K562 (cell line): ENCODE measurements around the gene OGT. TPM values are rescaled to one million over a fixed set of nuclear protein-coding genes. Genes with fewer than 3 reads are reported as not detected.

Experiments used
- ATAC-seq: fragments of 200-7000 bp; cut with Tn5 transposase; 3 replicates; pipeline ENCODE4 v1.9.1; 2020; ENCODE audit warnings: moderate library complexity
- BruUV-seq: library from RNA; stranded (reverse); fragments of 400-500 nt; replicated peaks from 2 replicates; lab custom pipeline; 2021; lab: Mats Ljungman, UMichigan
- CTCF ChIA-PET: fragments of 300-600 bp; formaldehyde crosslinking; extraction: SDS; loops from one replicate; lab custom pipeline; 2021; ENCODE audit warnings: low intra/inter-chr PET ratio; lab: Yijun Ruan, JAX
- POLR2A ChIA-PET: fragments of 300-600, 350-650 bp; sonication (Branson Sonifier 250); formaldehyde crosslinking; extraction: SDS; loops from one replicate; lab custom pipeline; 2021; ENCODE audit warnings: antibody characterized with exemption, inconsistent platforms; lab: Yijun Ruan, JAX
- DNase-seq, 4 experiments: peaks; one replicate each; pipeline versions ENCODE4 v3.0.0 to v3.0.0-alpha.2; 2011 to 2018; ENCODE audit warnings: low spot score in 3 of 4, mixed read lengths in 3 of 4; ENCODE audit errors: extremely low read depth in 1 of 4
- FAIRE-seq: peaks from 2 replicates; lab custom pipeline; 2011; peaks lifted over from hg19 to GRCh38; lab: Jason Lieb, UNC
- H2AFZ ChIP-seq: 2 replicates; pipeline ENCODE4 v1.6.0; 2011; ENCODE audit warnings: low read depth, low read length, control low read depth, inconsistent platforms
- H3K27ac ChIP-seq: fragments of 200-600 bp; 3 replicates; pipeline ENCODE4 v1.8.0; 2011; ENCODE audit warnings: low read depth, mild to moderate bottlenecking, control low read depth, inconsistent platforms, low read length, moderate library complexity, mixed read lengths; ENCODE audit errors: extremely low read depth
- H3K27me3 ChIP-seq, 2 experiments: fragments of 300-600 bp in 1 of 2; 2 replicates in 1 of 2; 3 replicates in 1 of 2; pipeline versions ENCODE4 v1.6.0 to v1.8.0; 2011; ENCODE audit warnings: inconsistent platforms in 2 of 2, low read length in 2 of 2, mild to moderate bottlenecking in 1 of 2, mixed read lengths in 1 of 2, moderate library complexity in 1 of 2; ENCODE audit not compliant: control insufficient read depth in 2 of 2, insufficient read depth in 2 of 2
- H3K36me3 ChIP-seq: fragments of 300-600 bp; 3 replicates; pipeline ENCODE4 v1.8.0; 2011; ENCODE audit warnings: mild to moderate bottlenecking, low read length, inconsistent platforms; ENCODE audit not compliant: control insufficient read depth, insufficient read depth
- H3K4me1 ChIP-seq, 2 experiments: fragments of 200-600 bp in 1 of 2; replicated peaks in 1 of 2; 2 replicates in 1 of 2; 3 replicates in 1 of 2; pipeline versions ENCODE4 v1.5.1 to v1.8.0; 2011; ENCODE audit warnings: inconsistent platforms in 2 of 2, low read length in 2 of 2, mild to moderate bottlenecking in 1 of 2, mixed read lengths in 1 of 2, moderate library complexity in 1 of 2; ENCODE audit not compliant: control insufficient read depth in 2 of 2, insufficient read depth in 2 of 2
- H3K4me2 ChIP-seq: 2 replicates; pipeline ENCODE4 v1.6.1; 2011; ENCODE audit warnings: low read length, control low read depth, inconsistent platforms, mixed read lengths; ENCODE audit not compliant: insufficient read depth
- H3K4me3 ChIP-seq: fragments of 200-600 bp; sonication (generic), shearing (Covaris generic); 2 replicates; pipeline ENCODE4 v1.5.1; 2016; ENCODE audit warnings: control low read depth, inconsistent platforms
- H3K79me2 ChIP-seq: fragments of 200-600 bp; 3 replicates; pipeline ENCODE4 v1.8.0; 2011; ENCODE audit warnings: low read length, inconsistent platforms; ENCODE audit not compliant: control insufficient read depth, insufficient read depth
- H3K9ac ChIP-seq, 2 experiments: 2 replicates each; pipeline versions ENCODE4 v1.6.0 to v1.6.1; 2011; ENCODE audit warnings: low read depth in 2 of 2, low read length in 2 of 2, control low read depth in 1 of 2, inconsistent platforms in 1 of 2, mild to moderate bottlenecking in 1 of 2, mixed read lengths in 1 of 2; ENCODE audit not compliant: insufficient read depth in 1 of 2
- H3K9me1 ChIP-seq: one replicate; pipeline ENCODE4 v1.6.0; 2011; ENCODE audit warnings: inconsistent platforms, mild to moderate bottlenecking, low read length, moderate library complexity; ENCODE audit not compliant: control insufficient read depth, insufficient read depth
- H3K9me3 ChIP-seq: replicated peaks from 2 replicates; pipeline ENCODE4 v1.5.1; 2011; ENCODE audit warnings: low read depth, low read length, inconsistent platforms; ENCODE audit not compliant: control insufficient read depth, insufficient read depth
- H4K20me1 ChIP-seq: replicated peaks from 2 replicates; pipeline ENCODE4 v1.6.1; 2011; ENCODE audit warnings: low read length, inconsistent platforms, mixed read lengths; ENCODE audit not compliant: control insufficient read depth, insufficient read depth
- ASH1L ChIP-seq: fragments of 450-650 bp; IDR thresholded peaks from 2 replicates; pipeline ENCODE4 v1.6.1; 2018; ENCODE audit warnings: borderline replicate concordance, mild to moderate bottlenecking, low read depth; ENCODE audit not compliant: partially characterized antibody
- RBM17 ChIP-seq: fragments of 200-400 bp; formaldehyde crosslinking; IDR thresholded peaks from 2 replicates; pipeline ENCODE4 v1.6.1; 2017; ENCODE audit warnings: low read depth, mild to moderate bottlenecking, low read length, borderline replicate concordance
- SUPT5H ChIP-seq: fragments of 450-650 bp; IDR thresholded peaks from 2 replicates; pipeline ENCODE4 v1.6.1; 2016
- WGBS: fragments of 100-300 bp; shearing (Covaris generic); methylation state at CpG from one replicate; pipeline ENCODE4 v1.1.6; 2016; ENCODE audit warnings: low coverage, mixed read lengths; ENCODE audit not compliant: insufficient coverage; ENCODE audit errors: missing lambda C conversion rate; 5-methylcytosine and 5-hydroxymethylcytosine counted together
- in situ Hi-C: fragments of 300-500 bp; cut with MboI; formaldehyde crosslinking; loops from 4 replicates; pipeline ENCODE4 v1.15.0; 2018; ENCODE audit warnings: inconsistent platforms, mixed read lengths
- intact Hi-C: fragments of 100-400 bp; cut with micrococcal nuclease; formaldehyde crosslinking; loops from 2 replicates; pipeline ENCODE4 v1.14.2; 2022
- polyA plus RNA-seq, 8 experiments: library from polyadenylated mRNA; depleted of rRNA in 4 of 8; stranded (reverse) in 5 of 8; unstranded in 3 of 8; fragments of >200 nt; fragmentation: Nextera tagmentation in 2 of 8; fragmentation: Illumina TruSeq in 1 of 8; extraction: Ambion mirVana in 2 of 8; extraction: Trizol in 1 of 8; gene quantifications; 2 replicates each; pipeline versions ENCODE4 v1.2.1 to v1.2.3, GENCODE V29; 2011 to 2014; ENCODE audit warnings: inconsistent platforms in 1 of 8, missing spikeins in 1 of 8
- total RNA-seq, 7 experiments: library from RNA; depleted of rRNA in 6 of 7; stranded (reverse); fragments of >200 nt in 6 of 7; fragmentation: Illumina TruSeq in 2 of 7; extraction: Trizol in 2 of 7; gene quantifications; 2 replicates each; pipeline versions ENCODE4 v1.2.1 to v1.2.3, GENCODE V29; 2011 to 2021; ENCODE audit warnings: low replicate concordance in 1 of 7
- TF ChIP-seq, protein P1 (sequence below): fragments of 250-450 bp; sonication (Bioruptor Pico); IDR thresholded peaks from 2 replicates; pipeline ENCODE4 v1.8.0; 2021; ENCODE audit warnings: moderate library complexity, mild to moderate bottlenecking, inconsistent platforms
- TF ChIP-seq, protein P2 (sequence below): fragments of 250-450 bp; sonication (Bioruptor Pico); IDR thresholded peaks from 2 replicates; pipeline ENCODE4 v1.8.0; 2022; ENCODE audit warnings: moderate library complexity, mild to moderate bottlenecking, inconsistent platforms
- TF ChIP-seq, protein P3 (sequence below), 2 experiments: fragments of 200-800 bp in 1 of 2; sonication (Bioruptor generic) in 1 of 2; sonication (generic) in 1 of 2; formaldehyde crosslinking in 1 of 2; IDR thresholded peaks in 1 of 2; conservative IDR thresholded peaks in 1 of 2; 2 replicates each; pipeline versions ENCODE4 v1.5.0 to v1.6.1; 2016 to 2020; ENCODE audit warnings: missing compliant biosample characterization in 1 of 2, missing genetic modification characterization in 1 of 2, missing genetic modification reagents in 1 of 2

OGT gene
- total and polyA plus RNA-seq, 9 of the 15 experiments (the other 6 are each of a cell fraction or from before 2014, with no cell fraction given), result 38.9 to 347 (median 117) TPM

DNA sequence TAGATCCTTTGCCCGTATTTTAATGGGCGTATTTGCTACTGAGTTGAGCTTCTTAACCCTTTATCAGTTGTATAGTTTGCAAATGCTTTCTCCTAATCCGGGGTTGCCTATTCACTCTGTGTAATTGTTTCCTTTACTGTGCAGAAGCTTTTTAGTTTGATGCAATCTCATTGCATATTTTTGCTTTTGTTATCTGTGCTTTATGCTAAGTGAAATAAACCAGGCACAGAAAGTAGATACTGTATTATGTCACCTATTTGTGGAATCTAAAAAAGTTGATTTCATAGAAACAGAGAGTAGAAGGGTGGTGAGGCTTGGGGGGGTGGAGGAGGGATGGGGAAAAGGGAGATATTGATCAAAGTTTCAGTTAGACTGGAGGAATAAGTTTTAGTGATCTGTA is 17.7 kb downstream of the OGT start (continued):
- TF ChIP-seq RBM17, result no peak

DNA sequence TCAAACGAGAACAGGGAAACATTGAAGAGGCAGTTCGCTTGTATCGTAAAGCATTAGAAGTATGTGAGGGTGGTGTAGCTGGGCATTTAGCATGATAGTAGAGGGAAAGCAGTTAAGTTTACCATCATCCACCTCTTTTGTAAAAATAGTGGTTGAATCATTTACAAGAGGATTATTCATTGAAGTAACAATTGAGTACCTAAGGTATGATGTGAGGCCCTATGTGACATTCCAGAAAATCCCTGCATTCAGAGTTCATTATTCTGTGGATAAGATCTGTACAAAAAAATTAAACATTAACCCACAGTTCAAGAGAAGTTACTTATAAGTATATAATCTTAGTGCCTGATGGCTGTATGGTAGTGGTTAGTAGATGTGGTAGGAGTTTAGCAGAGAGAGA is 23.1 kb downstream of the OGT start:
- POLR2A ChIA-PET, result no interaction called here

DNA sequence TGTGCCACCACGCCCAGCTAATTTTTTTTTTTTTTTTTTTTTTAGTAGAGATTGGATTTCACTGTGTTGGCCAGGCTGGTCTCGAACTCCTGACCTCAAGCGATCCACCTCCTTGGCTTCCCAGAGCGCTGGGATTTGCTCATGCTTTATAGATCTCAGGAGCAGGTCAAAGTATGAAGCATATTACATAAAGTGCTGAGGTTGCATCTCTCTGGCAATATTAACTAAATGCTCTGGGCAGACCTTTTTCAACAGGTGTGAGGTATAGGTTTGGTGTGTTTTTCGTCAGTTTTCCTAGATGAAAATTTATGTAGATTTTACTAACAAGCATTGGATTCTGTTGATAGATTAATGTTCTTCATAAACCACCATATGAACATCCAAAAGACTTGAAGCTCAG is 26.0 kb downstream of the OGT start:
- H3K36me3 ChIP-seq, result peaks cover 95% of the 10 kb centered on the region
- peaks cover 3% of the 10 kb centered on the region; the same call in 1 of the 3 replicates for H3K79me2 ChIP-seq
- ATAC-seq (no peak), DNase-seq (no peak), FAIRE-seq (no peak)
- intact Hi-C loops, result no loop called here
- CTCF ChIA-PET, result no interaction called here
- BruUV-seq, result no TSS peak
- H3K27me3 ChIP-seq, result no peaks in the 10 kb centered on the region
- no peak overlapping the region for H3K4me3 ChIP-seq
- no peaks in the 10 kb centered on the region for H3K4me1 ChIP-seq
- no peaks in the 10 kb centered on the region for H4K20me1 ChIP-seq
- H3K4me2 ChIP-seq, result no peak overlapping the region
- H2AFZ ChIP-seq, result no peak overlapping the region
- no peak overlapping the region for H3K27ac ChIP-seq
- 97% methylated on average over 3 of the region's 5 CpGs for WGBS
- H3K9ac ChIP-seq, result no peak overlapping the region
- no peaks in the 10 kb centered on the region for H3K9me3 ChIP-seq
- in situ Hi-C loops, result no loop called here
- POLR2A ChIA-PET, result no interaction called here
- no peaks in the 10 kb centered on the region for H3K9me1 ChIP-seq
- TF ChIP-seq, protein P1, sequence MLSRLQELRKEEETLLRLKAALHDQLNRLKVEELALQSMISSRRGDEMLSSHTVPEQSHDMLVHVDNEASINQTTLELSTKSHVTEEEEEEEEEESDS (CRISPR knock-in tag), result no peak
- TF ChIP-seq, protein P2, sequence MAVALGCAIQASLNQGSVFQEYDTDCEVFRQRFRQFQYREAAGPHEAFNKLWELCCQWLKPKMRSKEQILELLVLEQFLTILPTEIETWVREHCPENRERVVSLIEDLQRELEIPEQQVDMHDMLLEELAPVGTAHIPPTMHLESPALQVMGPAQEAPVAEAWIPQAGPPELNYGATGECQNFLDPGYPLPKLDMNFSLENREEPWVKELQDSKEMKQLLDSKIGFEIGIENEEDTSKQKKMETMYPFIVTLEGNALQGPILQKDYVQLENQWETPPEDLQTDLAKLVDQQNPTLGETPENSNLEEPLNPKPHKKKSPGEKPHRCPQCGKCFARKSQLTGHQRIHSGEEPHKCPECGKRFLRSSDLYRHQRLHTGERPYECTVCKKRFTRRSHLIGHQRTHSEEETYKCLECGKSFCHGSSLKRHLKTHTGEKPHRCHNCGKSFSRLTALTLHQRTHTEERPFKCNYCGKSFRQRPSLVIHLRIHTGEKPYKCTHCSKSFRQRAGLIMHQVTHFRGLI (CRISPR knock-in tag), result no peak
- TF ChIP-seq, protein P3, sequence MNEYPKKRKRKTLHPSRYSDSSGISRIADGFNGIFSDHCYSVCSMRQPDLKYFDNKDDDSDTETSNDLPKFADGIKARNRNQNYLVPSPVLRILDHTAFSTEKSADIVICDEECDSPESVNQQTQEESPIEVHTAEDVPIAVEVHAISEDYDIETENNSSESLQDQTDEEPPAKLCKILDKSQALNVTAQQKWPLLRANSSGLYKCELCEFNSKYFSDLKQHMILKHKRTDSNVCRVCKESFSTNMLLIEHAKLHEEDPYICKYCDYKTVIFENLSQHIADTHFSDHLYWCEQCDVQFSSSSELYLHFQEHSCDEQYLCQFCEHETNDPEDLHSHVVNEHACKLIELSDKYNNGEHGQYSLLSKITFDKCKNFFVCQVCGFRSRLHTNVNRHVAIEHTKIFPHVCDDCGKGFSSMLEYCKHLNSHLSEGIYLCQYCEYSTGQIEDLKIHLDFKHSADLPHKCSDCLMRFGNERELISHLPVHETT (CRISPR knock-in tag; conservative IDR thresholded peaks at IDR 0.05 in 1 of 2, IDR thresholded peaks at IDR 0.05 in 1 of 2), result no peak

More for the DNA sequence above, 23.1 kb downstream of the OGT start:
- Histone ChIP-seq H3K9me1 (no peaks in the 10 kb centered on the region), H2AFZ (no peak overlapping the region), H3K4me1 (no peaks in the 10 kb centered on the region), H3K27me3 (no peaks in the 10 kb centered on the region), H3K9me3 (no peaks in the 10 kb centered on the region), H3K36me3 (peaks cover 85% of the 10 kb centered on the region), H4K20me1 (no peaks in the 10 kb centered on the region), H3K9ac (no peak overlapping the region), H3K27ac (no peak overlapping the region), H3K4me2 (no peak overlapping the region), H3K4me3 (no peak overlapping the region), H3K79me2 (peaks cover 3% of the 10 kb centered on the region; the same call in 1 of the 3 replicates)
- no peak for FAIRE-seq
- no TSS peak for BruUV-seq
- CTCF ChIA-PET, result no interaction called here
- in situ Hi-C loops (no loop called here), intact Hi-C loops (no loop called here)
- TF ChIP-seq ASH1L (no peak), SUPT5H (peak; percentile 50; the same call in 1 of the 2 replicates)
- DNase-seq, result no peak
- WGBS, result 100% methylated on average over 3 of the region's 3 CpGs
- ATAC-seq, result no peak
